ENCODE data around the gene ANTXR1. TPM values are rescaled to one million over a fixed set of nuclear protein-coding genes. Genes with fewer than 3 reads are reported as not detected.

Gene ANTXR1
- total RNA-seq, 1 experiment from 2014 or later, result 25.7 TPM

GRCh38 chr2:69050802-69051201 lies 37.8 kb downstream of the ANTXR1 start:
- no peaks in the 10 kb centered on the region for H3K79me2 ChIP-seq (ENCODE audit: insufficient read depth, low read length)
- TF ChIP-seq POLR2A (IDR thresholded peaks at IDR 0.05; ENCODE audit: borderline replicate concordance, extremely low read depth, insufficient read depth, insufficient read length), result no peak
- no peak for TF ChIP-seq FOSL1 (IDR thresholded peaks at IDR 0.05; ENCODE audit: low read depth)
- no peak for TF ChIP-seq CEBPB (IDR thresholded peaks at IDR 0.05; ENCODE audit: low read depth)
- TF ChIP-seq EGR1 (IDR thresholded peaks at IDR 0.05; ENCODE audit: low read depth), result no peak
- no peak for TF ChIP-seq SP1 (IDR thresholded peaks at IDR 0.05; ENCODE audit: low read depth)
- TF ChIP-seq CTCF (IDR thresholded peaks at IDR 0.05 in 2 of 3, conservative IDR thresholded peaks at IDR 0.05 in 1 of 3; ENCODE audit: borderline replicate concordance in 1 of 3, insufficient read depth in 1 of 3, low read depth in 2 of 3, low read length in 2 of 3), result no peak
- TF ChIP-seq JUND (IDR thresholded peaks at IDR 0.05), result no peak
- TF ChIP-seq EZH2 (IDR thresholded peaks at IDR 0.05), result no peak
- no peak for TF ChIP-seq ELF1 (IDR thresholded peaks at IDR 0.05; ENCODE audit: borderline replicate concordance, low read depth)
- no peak for DNase-seq (ENCODE audit: low read depth, low spot score)
- RAD21 ChIA-PET (ENCODE audit: low non-redundant PET in 1 of 2, low total read pairs in 2 of 2, uncharacterized antibody in 2 of 2, unreplicated experiment in 2 of 2), result no interaction called here
- H3K27me3 ChIP-seq (ENCODE audit: insufficient read depth, low read length), result no peaks in the 10 kb centered on the region
- H3K9me2 ChIP-seq (ENCODE audit: insufficient read depth), result no peaks in the 10 kb centered on the region
- BruUV-seq (replicated peaks), result no TSS peak
- H3K4me1 ChIP-seq (ENCODE audit: control insufficient read depth in 1 of 2, insufficient read depth in 2 of 2, low read length in 2 of 2), result no peaks in the 10 kb centered on the region
- no peaks in the 10 kb centered on the region; the same call in 1 of the 2 replicates for H4K20me1 ChIP-seq (ENCODE audit: insufficient read depth)
- H3K9me3 ChIP-seq (ENCODE audit: control insufficient read depth in 1 of 2, insufficient read depth in 1 of 2, low read depth in 1 of 2, low read length in 2 of 2), result no peaks in the 10 kb centered on the region
- H3K4me3 ChIP-seq (replicated peaks in 1 of 2; ENCODE audit: low read depth in 1 of 2, low read length in 2 of 2), result no peak overlapping the region
- CTCF ChIA-PET, result interaction anchor here (1.1 kb wide), 1 partner anchor 256 kb away, joined by 4 read pairs; no protein-coding TSS in a partner anchor
- no peak for ATAC-seq
- intact Hi-C loops (cut with micrococcal nuclease), result no loop called here
- no peak overlapping the region for H2AFZ ChIP-seq (ENCODE audit: low read depth, low read length, poor library complexity, severe bottlenecking)
- H3K36me3 ChIP-seq (ENCODE audit: control insufficient read depth in 1 of 2, insufficient read depth in 2 of 2, low read length in 2 of 2), result no peaks in the 10 kb centered on the region
- no peak overlapping the region for H3K4me2 ChIP-seq (ENCODE audit: low read length)
- H3K27ac ChIP-seq (ENCODE audit: low read depth, low read length), result no peak overlapping the region
- H3K9ac ChIP-seq (ENCODE audit: low read length), result no peak overlapping the region
- POLR2A ChIA-PET, result interaction anchor here (0.6 kb wide), 1 partner anchor 278 kb away, joined by 3 read pairs; no protein-coding TSS in a partner anchor

DNA sequence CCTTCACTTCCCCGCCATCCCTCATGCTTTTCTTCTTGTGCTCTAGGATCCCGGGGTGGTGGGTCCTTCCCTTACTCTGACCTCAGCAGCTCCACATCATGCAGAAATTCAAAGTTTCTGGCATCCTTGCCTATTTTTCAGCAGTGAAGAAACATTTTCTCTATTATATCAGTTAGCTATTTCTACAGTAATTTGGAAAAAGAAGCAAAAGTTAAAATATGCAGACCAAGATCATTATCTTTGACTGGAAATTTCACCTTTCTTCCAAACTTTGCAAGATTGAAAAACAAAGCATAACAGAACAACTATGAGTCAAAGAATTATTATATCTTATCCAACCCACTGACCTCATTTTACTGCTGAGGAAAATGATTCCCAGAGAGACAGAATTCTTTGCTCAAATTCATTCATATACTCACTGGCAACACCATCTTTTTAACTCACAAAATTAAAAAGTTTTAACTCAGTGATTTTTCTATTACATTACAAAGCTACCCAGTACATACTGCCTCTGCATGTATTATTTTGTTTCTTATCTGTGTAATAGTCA lies 40.5 kb downstream of the ANTXR1 start:
- H3K9me2 ChIP-seq (ENCODE audit: insufficient read depth), result no peaks in the 10 kb centered on the region
- no peak overlapping the region for H3K4me2 ChIP-seq (ENCODE audit: low read length)
- no peak overlapping the region for H3K27ac ChIP-seq (ENCODE audit: low read depth, low read length)
- no peaks in the 10 kb centered on the region; the same call in 1 of the 2 replicates for H4K20me1 ChIP-seq (ENCODE audit: insufficient read depth)
- no peak overlapping the region for H3K9ac ChIP-seq (ENCODE audit: low read length)
- RAD21 ChIA-PET (ENCODE audit: low non-redundant PET in 1 of 2, low total read pairs in 2 of 2, uncharacterized antibody in 2 of 2, unreplicated experiment in 2 of 2), result no interaction called here
- H3K79me2 ChIP-seq (ENCODE audit: insufficient read depth, low read length), result no peaks in the 10 kb centered on the region
- H3K36me3 ChIP-seq (ENCODE audit: control insufficient read depth in 1 of 2, insufficient read depth in 2 of 2, low read length in 2 of 2), result no peaks in the 10 kb centered on the region
- BruUV-seq (replicated peaks), result no TSS peak
- H3K4me1 ChIP-seq (ENCODE audit: control insufficient read depth in 1 of 2, insufficient read depth in 2 of 2, low read length in 2 of 2), result no peaks in the 10 kb centered on the region
- intact Hi-C loops (cut with micrococcal nuclease), result no loop called here
- H3K9me3 ChIP-seq (ENCODE audit: control insufficient read depth in 1 of 2, insufficient read depth in 1 of 2, low read depth in 1 of 2, low read length in 2 of 2), result no peaks in the 10 kb centered on the region
- DNase-seq (ENCODE audit: low read depth, low spot score) (no peak), ATAC-seq (no peak)
- no peak overlapping the region for H3K4me3 ChIP-seq (replicated peaks in 1 of 2; ENCODE audit: low read depth in 1 of 2, low read length in 2 of 2)
- POLR2A ChIA-PET, result no interaction called here
- H2AFZ ChIP-seq (ENCODE audit: low read depth, low read length, poor library complexity, severe bottlenecking), result no peak overlapping the region
- no peaks in the 10 kb centered on the region for H3K27me3 ChIP-seq (ENCODE audit: insufficient read depth, low read length)
- TF ChIP-seq SRF (IDR thresholded peaks at IDR 0.05; ENCODE audit: low read depth) (no peak), SP1 (IDR thresholded peaks at IDR 0.05; ENCODE audit: low read depth) (no peak), YY1 (IDR thresholded peaks at IDR 0.05; ENCODE audit: extremely low read depth, insufficient replicate concordance, low read depth, low read length) (no peak), MAX (IDR thresholded peaks at IDR 0.05) (no peak)
- CTCF ChIA-PET, result no interaction called here

Measured in HCT116 (cell line).